Measurements from ENCODE around the gene DNAH1.

DNAH1 gene

DNA sequence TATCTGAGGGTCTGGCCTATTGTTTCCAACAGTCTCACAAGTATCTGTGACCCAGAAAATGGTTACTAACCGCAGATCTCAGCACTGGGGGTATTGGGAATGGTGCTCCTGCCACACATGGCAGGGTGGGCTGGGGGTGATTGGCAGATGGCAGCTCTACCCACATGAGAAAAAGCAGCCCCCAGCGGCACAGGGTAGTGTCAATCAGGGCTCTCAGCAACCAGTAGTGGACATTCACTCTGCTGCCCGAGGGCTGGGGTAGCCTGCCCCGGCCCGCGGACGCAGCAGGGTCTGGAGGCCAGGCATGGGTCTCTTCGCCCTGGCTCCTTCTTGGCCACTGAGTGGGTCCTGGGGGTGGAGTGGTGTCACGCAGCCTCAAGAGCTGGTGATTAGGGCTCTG, 8.6 kb downstream of the DNAH1 start:
- Mint-ChIP-seq H3K27ac (no peak overlapping the region), H3K27me3 (ENCODE audit: low read depth) (no peaks in the 10 kb centered on the region), H3K9me3 (no peaks in the 10 kb centered on the region), H3K4me3 (no peak overlapping the region), H3K36me3 (ENCODE audit: low read depth) (no peaks in the 10 kb centered on the region), H3K4me1 (no peaks in the 10 kb centered on the region)
- TF ChIP-seq, protein P1, sequence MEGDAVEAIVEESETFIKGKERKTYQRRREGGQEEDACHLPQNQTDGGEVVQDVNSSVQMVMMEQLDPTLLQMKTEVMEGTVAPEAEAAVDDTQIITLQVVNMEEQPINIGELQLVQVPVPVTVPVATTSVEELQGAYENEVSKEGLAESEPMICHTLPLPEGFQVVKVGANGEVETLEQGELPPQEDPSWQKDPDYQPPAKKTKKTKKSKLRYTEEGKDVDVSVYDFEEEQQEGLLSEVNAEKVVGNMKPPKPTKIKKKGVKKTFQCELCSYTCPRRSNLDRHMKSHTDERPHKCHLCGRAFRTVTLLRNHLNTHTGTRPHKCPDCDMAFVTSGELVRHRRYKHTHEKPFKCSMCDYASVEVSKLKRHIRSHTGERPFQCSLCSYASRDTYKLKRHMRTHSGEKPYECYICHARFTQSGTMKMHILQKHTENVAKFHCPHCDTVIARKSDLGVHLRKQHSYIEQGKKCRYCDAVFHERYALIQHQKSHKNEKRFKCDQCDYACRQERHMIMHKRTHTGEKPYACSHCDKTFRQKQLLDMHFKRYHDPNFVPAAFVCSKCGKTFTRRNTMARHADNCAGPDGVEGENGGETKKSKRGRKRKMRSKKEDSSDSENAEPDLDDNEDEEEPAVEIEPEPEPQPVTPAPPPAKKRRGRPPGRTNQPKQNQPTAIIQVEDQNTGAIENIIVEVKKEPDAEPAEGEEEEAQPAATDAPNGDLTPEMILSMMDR (IDR thresholded peaks at IDR 0.05; ENCODE audit: unreplicated experiment in 3 of 3): no peak

DNA sequence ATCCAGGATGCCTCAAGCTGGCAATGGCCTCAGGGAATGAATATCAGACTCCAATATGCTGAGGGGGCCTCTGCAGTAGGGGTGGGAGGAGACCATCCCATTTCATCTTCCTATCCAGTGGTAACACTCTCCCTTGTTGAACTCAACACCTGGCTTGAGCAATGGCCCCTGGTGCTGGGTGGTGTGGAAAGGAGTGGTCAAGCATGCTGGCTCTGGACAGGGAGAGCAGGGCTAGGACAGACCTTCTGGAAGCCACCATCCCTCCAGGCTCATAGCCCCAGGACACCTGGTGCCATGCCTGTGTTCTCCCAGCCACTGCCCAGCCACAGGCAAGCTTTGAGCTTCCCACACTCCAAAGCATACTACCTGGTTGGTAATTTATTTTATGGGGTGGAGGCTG, 9.6 kb downstream of the DNAH1 start:
- Mint-ChIP-seq H3K4me1 (no peaks in the 10 kb centered on the region), H3K36me3 (ENCODE audit: low read depth) (no peaks in the 10 kb centered on the region), H3K9me3 (no peaks in the 10 kb centered on the region), H3K4me3 (no peak overlapping the region), H3K27me3 (ENCODE audit: low read depth) (no peaks in the 10 kb centered on the region), H3K27ac (no peak overlapping the region)
- TF ChIP-seq, protein P1 (IDR thresholded peaks at IDR 0.05; ENCODE audit: unreplicated experiment in 3 of 3): no peak

DNA sequence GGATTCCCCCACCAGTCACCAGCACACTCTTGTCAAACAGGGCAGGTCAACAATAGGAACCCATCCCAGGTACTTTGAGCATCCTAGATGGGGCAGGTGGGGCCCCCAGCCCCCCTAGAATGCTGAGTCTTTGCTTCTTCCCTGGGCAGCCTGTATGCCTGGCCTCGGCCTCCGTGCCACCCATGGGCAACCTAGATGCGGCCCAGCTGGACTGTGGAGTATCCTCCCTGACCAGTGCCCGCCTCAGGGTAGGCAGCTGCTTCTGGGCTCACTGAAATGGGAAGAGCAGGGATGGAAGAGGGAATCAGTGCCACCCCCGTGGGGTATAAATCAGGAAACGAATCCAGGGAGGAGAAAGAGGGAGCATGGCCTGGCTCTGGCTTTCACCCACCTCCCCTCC, 10.9 kb downstream of the DNAH1 start:
- TF ChIP-seq, protein P1 (IDR thresholded peaks at IDR 0.05; ENCODE audit: unreplicated experiment in 3 of 3): no peak
- Mint-ChIP-seq H3K4me3 (no peak overlapping the region), H3K27me3 (ENCODE audit: low read depth) (no peaks in the 10 kb centered on the region), H3K27ac (no peak overlapping the region), H3K36me3 (ENCODE audit: low read depth) (no peaks in the 10 kb centered on the region), H3K4me1 (no peaks in the 10 kb centered on the region), H3K9me3 (no peaks in the 10 kb centered on the region)

DNA sequence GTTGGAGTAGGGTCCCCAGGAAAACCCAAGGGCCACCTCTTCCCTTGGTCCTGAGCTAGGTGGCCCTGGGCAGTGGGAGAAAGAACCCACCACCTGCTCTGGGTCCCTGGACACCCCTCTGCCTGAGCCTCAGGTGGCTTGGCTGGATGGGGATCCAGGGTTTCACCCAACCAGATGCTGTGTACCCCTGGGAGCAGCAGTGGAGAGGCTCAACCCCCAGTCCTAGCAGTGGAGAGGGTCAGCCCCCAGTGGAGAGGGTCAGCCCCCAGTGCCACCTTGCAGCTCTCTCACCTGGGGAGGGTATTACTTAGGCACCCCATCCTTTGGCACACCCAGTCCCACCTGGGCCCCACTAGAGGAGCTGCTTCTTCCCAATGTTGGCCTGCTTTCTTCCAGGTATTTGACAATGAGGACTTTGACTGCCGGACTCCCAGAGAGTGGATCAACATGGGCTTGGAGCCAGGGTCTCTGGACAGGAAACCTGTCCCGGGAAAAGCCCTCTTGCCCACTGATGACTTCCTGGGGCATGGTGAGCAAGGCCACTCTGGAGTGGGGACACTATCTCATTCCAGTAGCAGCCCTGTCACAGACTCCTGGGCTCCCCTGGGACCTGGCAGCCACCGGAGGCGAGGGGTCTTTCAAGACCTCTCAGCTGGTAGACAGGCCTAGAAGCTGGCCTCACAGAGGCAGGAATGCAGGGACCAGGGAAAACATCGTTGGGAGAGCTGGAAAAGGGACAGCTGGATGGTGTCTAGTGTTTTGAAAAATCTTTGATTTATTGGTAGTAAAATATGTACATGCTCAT, 11.6 kb downstream of the DNAH1 start:
- Mint-ChIP-seq H3K4me3 (no peak overlapping the region), H3K36me3 (ENCODE audit: low read depth) (no peaks in the 10 kb centered on the region), H3K27ac (no peak overlapping the region), H3K27me3 (ENCODE audit: low read depth) (no peaks in the 10 kb centered on the region), H3K4me1 (no peaks in the 10 kb centered on the region), H3K9me3 (no peaks in the 10 kb centered on the region)
- TF ChIP-seq, protein P1 (IDR thresholded peaks at IDR 0.05; ENCODE audit: unreplicated experiment in 3 of 3): no peak

DNA sequence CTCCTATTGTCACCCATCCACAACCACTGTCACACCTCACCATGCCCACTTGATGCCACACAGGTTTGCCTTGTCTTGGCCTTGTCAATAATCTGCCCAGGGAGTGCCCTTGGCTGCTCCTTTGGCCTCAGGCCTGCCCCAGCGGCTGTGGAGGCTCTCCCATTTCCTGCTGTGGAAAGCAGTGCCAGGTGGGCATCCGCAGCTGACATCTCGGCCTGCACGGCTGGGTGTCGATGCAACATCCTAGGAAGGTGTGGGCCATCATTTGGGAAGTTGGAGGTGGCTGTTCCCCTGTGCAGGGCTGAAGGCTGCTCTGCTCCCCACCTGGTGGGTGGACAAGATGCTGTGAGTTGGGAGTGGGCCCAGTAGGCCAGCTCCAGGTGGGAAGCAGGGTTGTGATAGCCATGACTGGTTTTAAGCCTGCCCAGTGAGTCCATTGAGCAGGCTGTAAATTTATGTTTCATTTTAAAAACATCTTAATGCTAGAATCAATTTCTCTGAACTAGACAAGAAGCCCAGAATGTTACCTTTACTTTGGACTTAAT, 12.5 kb downstream of the DNAH1 start:
- H3K27me3 Mint-ChIP-seq (ENCODE audit: low read depth): no peaks in the 10 kb centered on the region
- no peak overlapping the region for H3K27ac Mint-ChIP-seq
- TF ChIP-seq, protein P1 (IDR thresholded peaks at IDR 0.05; ENCODE audit: unreplicated experiment in 3 of 3): no peak
- H3K9me3 Mint-ChIP-seq: no peaks in the 10 kb centered on the region
- H3K4me1 Mint-ChIP-seq: no peaks in the 10 kb centered on the region
- H3K36me3 Mint-ChIP-seq (ENCODE audit: low read depth): no peaks in the 10 kb centered on the region
- H3K4me3 Mint-ChIP-seq: no peak overlapping the region

All from nephron (organoid).